ENCODE data around the gene SYCN.
"Not testable (repeated sequence)": the region's sequence is repeated elsewhere in the genome, so short reads cannot be mapped to it uniquely, and the experiment has no call there.

Gene SYCN

GRCh38 chr19:39237200-39238184, 33.4 kb upstream of the SYCN start:
- no peak for DNase-seq (ENCODE audit: low read depth)
- no peak for TF ChIP-seq CTCF (conservative IDR thresholded peaks at IDR 0.05; ENCODE audit: low read depth, low read length)
- no peak overlapping the region for H3K4me3 ChIP-seq (ENCODE audit: low read length)

GRCh38 chr19:39236527-39236926, 32.5 kb upstream of the SYCN start:
- DNase-seq (ENCODE audit: low read depth): no peak
- TF ChIP-seq CTCF (conservative IDR thresholded peaks at IDR 0.05; ENCODE audit: low read depth, low read length): no peak

GRCh38 chr19:39232708-39233107, 28.6 kb upstream of the SYCN start:
- H3K4me3 ChIP-seq (ENCODE audit: low read length): no peak overlapping the region
- no peak for DNase-seq (ENCODE audit: low read depth)
- no peak for TF ChIP-seq CTCF (conservative IDR thresholded peaks at IDR 0.05; ENCODE audit: low read depth, low read length)

More at GRCh38 chr19:39236527-39236926, 32.5 kb upstream of the SYCN start:
- no peak overlapping the region for H3K4me3 ChIP-seq (ENCODE audit: low read length)

- no peak overlapping the region for H3K4me3 ChIP-seq (ENCODE audit: low read length)
- no peak for DNase-seq (ENCODE audit: low read depth)
- TF ChIP-seq CTCF (conservative IDR thresholded peaks at IDR 0.05; ENCODE audit: low read depth, low read length): no peak
Measured at GRCh38 chr19:39230096-39230764, 26.2 kb upstream of the SYCN start.

GRCh38 chr19:39224910-39225309, 20.8 kb upstream of the SYCN start:
- H3K4me3 ChIP-seq (ENCODE audit: low read length): no peak overlapping the region
- TF ChIP-seq CTCF (conservative IDR thresholded peaks at IDR 0.05; ENCODE audit: low read depth, low read length): no peak
- DNase-seq (ENCODE audit: low read depth): no peak

- H3K4me3 ChIP-seq (ENCODE audit: low read length): no peak overlapping the region
- DNase-seq (ENCODE audit: low read depth): no peak
- no peak for TF ChIP-seq CTCF (conservative IDR thresholded peaks at IDR 0.05; ENCODE audit: low read depth, low read length)
Measured at GRCh38 chr19:39223703-39224279, 19.7 kb upstream of the SYCN start.

- H3K4me3 ChIP-seq (ENCODE audit: low read length); DNase-seq (ENCODE audit: low read depth): not testable (repeated sequence)
Measured at GRCh38 chr19:39219108-39219507, 15.0 kb upstream of the SYCN start.

All from retinal pigment epithelial cell (primary cell).